Astrocyte of the cerebellum (primary cell): ENCODE results near the gene ARHGEF7.

Experiments
- DNase-seq: peaks from one replicate; pipeline ENCODE4 v3.0.0-alpha.2; 2011; ENCODE audit warnings: low read depth
- H3K4me3 ChIP-seq: 2 replicates; pipeline ENCODE4 v1.5.1; 2011; ENCODE audit warnings: mild to moderate bottlenecking, low read depth, low read length, moderate library complexity
- in situ Hi-C: cut with HindIII; loops from 2 replicates; pipeline ENCODE4 v1.10.0; 2017; ENCODE audit warnings: low sequenced_read_pairs
- TF ChIP-seq, protein P1 (sequence below): IDR thresholded peaks from 2 replicates; pipeline ENCODE4 v1.5.1; 2012; ENCODE audit warnings: low read length, low read depth, moderate library complexity, mild to moderate bottlenecking; ENCODE audit errors: missing control alignments

Gene ARHGEF7

DNA sequence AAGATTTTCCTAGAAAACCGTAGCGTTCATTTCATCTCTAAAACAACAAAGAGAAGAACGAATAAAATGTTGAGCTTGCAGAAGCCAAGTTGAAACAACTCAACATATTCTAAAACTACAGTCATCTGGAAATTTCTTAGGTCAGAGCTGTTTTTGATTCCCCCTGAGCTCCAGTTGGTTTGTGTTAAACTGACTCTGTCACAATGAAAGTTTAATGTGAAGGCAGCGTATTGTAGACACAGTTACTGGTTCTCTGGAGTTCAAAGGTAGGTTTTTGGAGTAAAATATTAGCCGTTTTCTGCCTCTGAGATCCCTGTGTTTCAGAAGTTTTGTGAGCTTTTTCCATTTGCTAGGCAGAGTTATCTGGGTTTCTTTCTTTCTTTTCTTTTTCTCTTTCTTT, 2.2 kb downstream of the ARHGEF7 start:
- TF ChIP-seq, protein P1, sequence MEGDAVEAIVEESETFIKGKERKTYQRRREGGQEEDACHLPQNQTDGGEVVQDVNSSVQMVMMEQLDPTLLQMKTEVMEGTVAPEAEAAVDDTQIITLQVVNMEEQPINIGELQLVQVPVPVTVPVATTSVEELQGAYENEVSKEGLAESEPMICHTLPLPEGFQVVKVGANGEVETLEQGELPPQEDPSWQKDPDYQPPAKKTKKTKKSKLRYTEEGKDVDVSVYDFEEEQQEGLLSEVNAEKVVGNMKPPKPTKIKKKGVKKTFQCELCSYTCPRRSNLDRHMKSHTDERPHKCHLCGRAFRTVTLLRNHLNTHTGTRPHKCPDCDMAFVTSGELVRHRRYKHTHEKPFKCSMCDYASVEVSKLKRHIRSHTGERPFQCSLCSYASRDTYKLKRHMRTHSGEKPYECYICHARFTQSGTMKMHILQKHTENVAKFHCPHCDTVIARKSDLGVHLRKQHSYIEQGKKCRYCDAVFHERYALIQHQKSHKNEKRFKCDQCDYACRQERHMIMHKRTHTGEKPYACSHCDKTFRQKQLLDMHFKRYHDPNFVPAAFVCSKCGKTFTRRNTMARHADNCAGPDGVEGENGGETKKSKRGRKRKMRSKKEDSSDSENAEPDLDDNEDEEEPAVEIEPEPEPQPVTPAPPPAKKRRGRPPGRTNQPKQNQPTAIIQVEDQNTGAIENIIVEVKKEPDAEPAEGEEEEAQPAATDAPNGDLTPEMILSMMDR: no peak
- DNase-seq: no peak
- no peak overlapping the region for H3K4me3 ChIP-seq
- in situ Hi-C loops: no loop called here

DNA sequence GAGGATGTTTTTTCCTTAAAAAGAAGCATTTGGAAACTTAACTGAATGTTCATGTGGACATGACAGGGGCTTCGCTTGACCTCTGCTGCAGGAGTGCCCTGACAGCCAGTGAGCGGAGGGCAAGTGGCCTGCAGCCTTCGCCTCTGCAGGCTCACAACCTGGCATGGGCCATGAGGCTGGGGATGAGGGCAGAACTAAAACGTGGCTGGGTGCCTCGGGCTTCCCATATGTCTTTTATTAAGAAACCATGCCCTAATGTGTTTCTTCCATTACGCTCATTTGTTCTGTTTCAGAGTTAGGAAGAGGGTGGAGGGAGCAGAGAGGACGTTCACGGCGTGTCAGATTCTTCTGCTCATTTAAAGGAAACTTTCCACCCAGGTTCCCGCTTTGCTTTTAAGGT, 2.9 kb downstream of the ARHGEF7 start:
- H3K4me3 ChIP-seq: no peak overlapping the region
- TF ChIP-seq, protein P1: no peak
- in situ Hi-C loops: no loop called here
- no peak for DNase-seq

DNA sequence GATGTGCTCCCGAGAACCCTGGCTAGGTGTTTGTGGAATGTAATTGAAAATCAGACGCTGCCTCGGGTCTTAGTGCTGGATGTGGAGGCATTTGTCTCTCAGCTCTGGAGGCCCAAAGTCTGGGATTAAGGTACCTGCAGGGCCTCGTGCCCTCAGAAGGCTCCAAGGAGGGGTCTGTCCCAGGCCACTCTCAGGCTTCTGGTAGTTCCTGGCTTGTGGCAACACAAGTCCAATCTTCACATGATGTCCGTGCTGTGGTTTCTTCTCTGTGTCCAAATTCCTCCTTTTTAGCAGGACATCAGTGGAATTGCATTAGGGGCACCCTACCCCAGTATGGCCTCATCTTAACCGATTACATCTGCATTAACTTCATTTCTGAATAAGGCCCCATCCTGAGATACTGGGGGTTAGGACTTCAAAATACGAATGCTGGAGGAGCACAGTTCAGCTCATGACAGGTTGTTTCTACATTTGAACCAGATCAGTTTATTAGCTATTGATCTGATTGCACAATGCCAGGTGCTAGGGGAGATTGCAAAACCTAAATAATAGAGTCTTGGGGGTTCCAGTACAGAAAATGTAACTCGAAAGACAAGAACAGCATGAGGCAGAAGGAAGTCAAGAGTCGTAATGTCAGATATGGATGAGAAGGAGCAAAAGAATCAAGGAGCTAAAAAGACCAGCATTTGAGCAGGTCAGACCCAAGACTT, 3.9 kb downstream of the ARHGEF7 start:
- no peak for DNase-seq

DNA sequence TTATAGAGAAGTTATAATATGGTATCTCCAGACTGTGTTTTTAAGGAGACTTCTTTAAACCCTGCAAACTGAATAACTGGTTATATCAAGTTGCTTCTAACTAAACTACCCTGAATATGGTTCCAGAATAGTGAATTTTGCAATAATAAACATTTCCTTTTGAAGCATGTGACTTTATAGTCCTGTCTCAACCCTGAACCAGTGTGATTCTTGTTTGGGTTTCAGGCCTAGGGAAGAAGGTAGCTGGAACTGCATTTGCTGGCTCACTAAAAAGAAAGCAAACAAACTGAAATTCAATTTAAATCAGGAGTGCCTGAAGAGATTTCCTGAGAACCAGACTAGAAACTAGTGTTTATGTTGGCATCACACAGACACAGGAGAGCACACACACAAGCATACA, 4.9 kb downstream of the ARHGEF7 start:
- in situ Hi-C loops: no loop called here
- no peak for DNase-seq
- TF ChIP-seq, protein P1: no peak
- H3K4me3 ChIP-seq: no peak overlapping the region

More for the DNA sequence above, 3.9 kb downstream of the ARHGEF7 start:
- H3K4me3 ChIP-seq: no peak overlapping the region
- TF ChIP-seq, protein P1: no peak
- in situ Hi-C loops: no loop called here

DNA sequence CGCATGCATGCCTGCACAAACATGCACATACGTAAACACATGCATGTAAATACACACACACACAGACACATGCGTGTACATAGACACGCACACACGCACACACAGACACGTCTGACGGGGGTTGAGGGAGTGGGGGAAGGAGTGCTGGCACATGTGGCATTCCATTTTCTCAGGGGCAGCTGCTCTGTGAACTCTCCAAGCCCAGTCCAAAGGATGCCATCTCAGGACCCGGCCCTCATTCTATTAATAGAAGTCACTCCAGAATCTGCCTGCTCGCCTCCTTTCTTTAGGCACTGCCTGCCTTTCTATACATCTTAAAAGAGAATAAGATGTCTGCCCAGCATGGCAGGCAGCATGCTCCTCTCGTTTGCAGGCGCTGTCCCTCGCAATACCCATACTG, 5.3 kb downstream of the ARHGEF7 start:
- in situ Hi-C loops: no loop called here

DNA sequence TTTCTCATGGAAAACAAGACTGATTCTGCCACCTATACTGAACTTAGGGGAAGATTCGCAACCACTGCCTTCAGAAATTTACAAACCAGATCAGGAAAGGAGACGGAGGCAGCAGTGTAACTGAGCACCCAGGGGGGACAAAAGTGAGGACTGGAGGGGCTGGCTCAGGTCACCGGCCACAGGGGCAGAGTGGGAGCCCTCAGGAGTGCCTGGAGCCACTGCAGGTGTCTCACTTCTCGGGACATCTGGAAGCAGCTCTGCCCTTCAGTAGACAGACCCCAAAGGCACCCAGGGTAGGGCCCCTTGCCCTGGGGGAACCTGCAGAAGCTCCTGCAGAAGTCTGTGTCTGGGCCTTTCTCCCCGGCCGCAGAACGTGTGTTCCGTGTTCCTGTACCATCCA, 5.8 kb downstream of the ARHGEF7 start:
- DNase-seq: no peak
- TF ChIP-seq, protein P1: no peak
- no peak overlapping the region for H3K4me3 ChIP-seq
- in situ Hi-C loops: no loop called here

More for the DNA sequence above, 5.3 kb downstream of the ARHGEF7 start:
- TF ChIP-seq, protein P1: no peak
- no peak for DNase-seq
- no peak overlapping the region for H3K4me3 ChIP-seq
